SU-DHL-6 (cell line): ENCODE measurements around the gene HBZ.

Source experiments
- EZH2phosphoT487 ChIP-seq: fragments of 200-600 bp; sonication (generic), shearing (Covaris generic); conservative IDR thresholded peaks from 2 replicates; pipeline ENCODE4 v1.6.1; 2018; ENCODE audit warnings: mild to moderate bottlenecking, antibody characterized with exemption, low read length, moderate library complexity, mixed read lengths
- TF ChIP-seq, protein P1 (sequence below): fragments of 200-600 bp; sonication (generic); IDR thresholded peaks from one replicate; pipeline ENCODE4 v1.5.1; 2017; ENCODE audit warnings: antibody characterized with exemption, mild to moderate bottlenecking, low read length, moderate library complexity; ENCODE audit not compliant: insufficient read depth, poor library complexity, severe bottlenecking

DNA sequence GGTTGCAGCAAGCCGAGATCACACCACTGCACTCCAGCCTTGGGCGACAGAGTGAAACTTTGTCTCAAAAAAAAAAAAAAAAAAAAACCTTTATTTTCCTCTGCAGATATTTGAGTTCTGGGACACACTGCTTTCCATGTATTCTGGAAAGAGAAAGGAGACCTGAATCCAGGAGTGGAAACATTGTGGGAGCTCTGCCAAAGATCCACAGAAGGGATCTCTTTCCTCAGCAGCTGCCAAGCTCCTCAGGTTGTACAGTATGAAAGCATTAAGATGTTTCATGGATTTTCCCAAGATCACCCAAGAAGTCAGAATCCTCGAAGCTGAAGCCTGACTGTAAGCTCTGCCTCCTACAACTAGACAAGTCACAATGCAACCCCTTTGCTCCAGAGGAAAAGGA is 27.4 kb upstream of the HBZ start:
- TF ChIP-seq, protein P1, sequence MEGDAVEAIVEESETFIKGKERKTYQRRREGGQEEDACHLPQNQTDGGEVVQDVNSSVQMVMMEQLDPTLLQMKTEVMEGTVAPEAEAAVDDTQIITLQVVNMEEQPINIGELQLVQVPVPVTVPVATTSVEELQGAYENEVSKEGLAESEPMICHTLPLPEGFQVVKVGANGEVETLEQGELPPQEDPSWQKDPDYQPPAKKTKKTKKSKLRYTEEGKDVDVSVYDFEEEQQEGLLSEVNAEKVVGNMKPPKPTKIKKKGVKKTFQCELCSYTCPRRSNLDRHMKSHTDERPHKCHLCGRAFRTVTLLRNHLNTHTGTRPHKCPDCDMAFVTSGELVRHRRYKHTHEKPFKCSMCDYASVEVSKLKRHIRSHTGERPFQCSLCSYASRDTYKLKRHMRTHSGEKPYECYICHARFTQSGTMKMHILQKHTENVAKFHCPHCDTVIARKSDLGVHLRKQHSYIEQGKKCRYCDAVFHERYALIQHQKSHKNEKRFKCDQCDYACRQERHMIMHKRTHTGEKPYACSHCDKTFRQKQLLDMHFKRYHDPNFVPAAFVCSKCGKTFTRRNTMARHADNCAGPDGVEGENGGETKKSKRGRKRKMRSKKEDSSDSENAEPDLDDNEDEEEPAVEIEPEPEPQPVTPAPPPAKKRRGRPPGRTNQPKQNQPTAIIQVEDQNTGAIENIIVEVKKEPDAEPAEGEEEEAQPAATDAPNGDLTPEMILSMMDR, result no peak
- TF ChIP-seq EZH2phosphoT487, result no peak
